RWPE2 (cell line): ENCODE data around the gene ZFHX3.

ENCODE experiments used
- ATAC-seq: fragments of 200-7000 bp; cut with Tn5 transposase; 3 replicates; pipeline ENCODE4 v1.9.1; 2021; ENCODE audit warnings: low read depth
- DNase-seq: peaks from one replicate; pipeline ENCODE4 v3.0.0-alpha.2; 2020; ENCODE audit warnings: low spot score
- H3K27ac ChIP-seq: fragments of 450-650 bp; 2 replicates; pipeline ENCODE4 v1.5.1; 2017; ENCODE audit warnings: mild to moderate bottlenecking; ENCODE audit not compliant: poor library complexity, severe bottlenecking
- H3K27me3 ChIP-seq: fragments of 250-450 bp; sonication (Bioruptor Pico); 2 replicates; pipeline ENCODE4 v1.5.1; 2021; ENCODE audit warnings: mild to moderate bottlenecking, moderate library complexity; ENCODE audit not compliant: insufficient read depth, poor library complexity, severe bottlenecking
- H3K36me3 ChIP-seq: fragments of 250-450 bp; sonication (Bioruptor Pico); 2 replicates; pipeline ENCODE4 v1.5.1; 2020; ENCODE audit warnings: low read depth, mild to moderate bottlenecking, moderate library complexity
- H3K4me1 ChIP-seq: fragments of 250-450 bp; sonication (Bioruptor Pico); 2 replicates; pipeline ENCODE4 v1.5.1; 2021; ENCODE audit warnings: mild to moderate bottlenecking, moderate library complexity; ENCODE audit not compliant: insufficient read depth, poor library complexity, severe bottlenecking
- H3K4me3 ChIP-seq: fragments of 250-450 bp; sonication (Bioruptor Pico); 2 replicates; pipeline ENCODE4 v1.5.1; 2021; ENCODE audit warnings: mild to moderate bottlenecking, moderate library complexity; ENCODE audit not compliant: severe bottlenecking
- H3K9me3 ChIP-seq: fragments of 250-450 bp; sonication (Bioruptor Pico); 2 replicates; pipeline ENCODE4 v1.5.1; 2021; ENCODE audit warnings: mild to moderate bottlenecking, moderate library complexity; ENCODE audit not compliant: severe bottlenecking
- TF ChIP-seq, protein P1 (sequence below): fragments of 450-650 bp; IDR thresholded peaks from one replicate; pipeline ENCODE4 v1.5.1; 2017; ENCODE audit warnings: mild to moderate bottlenecking, moderate library complexity; ENCODE audit not compliant: poor library complexity, severe bottlenecking

ZFHX3 gene

DNA sequence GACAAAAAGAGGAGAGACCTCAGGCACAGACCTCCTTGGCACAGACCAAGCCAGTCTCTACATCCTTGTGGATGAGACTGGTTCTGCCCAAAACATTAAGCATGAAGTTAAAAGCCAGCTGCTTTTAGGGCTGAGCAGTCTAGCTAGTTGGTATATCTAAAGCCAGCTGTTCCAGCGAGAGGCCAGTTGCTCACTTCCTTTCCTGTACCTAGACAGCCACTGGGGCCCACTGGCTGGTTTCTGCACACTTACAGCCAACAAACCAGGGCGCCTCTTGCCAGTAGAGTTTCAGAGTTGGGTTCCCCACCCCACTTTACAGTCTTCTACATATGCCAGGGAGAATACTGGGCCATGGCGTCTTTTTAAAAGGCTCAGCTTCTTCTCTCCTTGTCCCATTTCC lies 242.4 kb downstream of the ZFHX3 start:
- ATAC-seq (no peak), DNase-seq (no peak)
- no peak overlapping the region for H3K4me3 ChIP-seq
- no peaks in the 10 kb centered on the region for H3K4me1 ChIP-seq
- no peaks in the 10 kb centered on the region for H3K27me3 ChIP-seq
- H3K9me3 ChIP-seq: no peaks in the 10 kb centered on the region
- TF ChIP-seq, protein P1, sequence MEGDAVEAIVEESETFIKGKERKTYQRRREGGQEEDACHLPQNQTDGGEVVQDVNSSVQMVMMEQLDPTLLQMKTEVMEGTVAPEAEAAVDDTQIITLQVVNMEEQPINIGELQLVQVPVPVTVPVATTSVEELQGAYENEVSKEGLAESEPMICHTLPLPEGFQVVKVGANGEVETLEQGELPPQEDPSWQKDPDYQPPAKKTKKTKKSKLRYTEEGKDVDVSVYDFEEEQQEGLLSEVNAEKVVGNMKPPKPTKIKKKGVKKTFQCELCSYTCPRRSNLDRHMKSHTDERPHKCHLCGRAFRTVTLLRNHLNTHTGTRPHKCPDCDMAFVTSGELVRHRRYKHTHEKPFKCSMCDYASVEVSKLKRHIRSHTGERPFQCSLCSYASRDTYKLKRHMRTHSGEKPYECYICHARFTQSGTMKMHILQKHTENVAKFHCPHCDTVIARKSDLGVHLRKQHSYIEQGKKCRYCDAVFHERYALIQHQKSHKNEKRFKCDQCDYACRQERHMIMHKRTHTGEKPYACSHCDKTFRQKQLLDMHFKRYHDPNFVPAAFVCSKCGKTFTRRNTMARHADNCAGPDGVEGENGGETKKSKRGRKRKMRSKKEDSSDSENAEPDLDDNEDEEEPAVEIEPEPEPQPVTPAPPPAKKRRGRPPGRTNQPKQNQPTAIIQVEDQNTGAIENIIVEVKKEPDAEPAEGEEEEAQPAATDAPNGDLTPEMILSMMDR: no peak
- peaks cover 4% of the 10 kb centered on the region for H3K36me3 ChIP-seq
- no peak overlapping the region for H3K27ac ChIP-seq

DNA sequence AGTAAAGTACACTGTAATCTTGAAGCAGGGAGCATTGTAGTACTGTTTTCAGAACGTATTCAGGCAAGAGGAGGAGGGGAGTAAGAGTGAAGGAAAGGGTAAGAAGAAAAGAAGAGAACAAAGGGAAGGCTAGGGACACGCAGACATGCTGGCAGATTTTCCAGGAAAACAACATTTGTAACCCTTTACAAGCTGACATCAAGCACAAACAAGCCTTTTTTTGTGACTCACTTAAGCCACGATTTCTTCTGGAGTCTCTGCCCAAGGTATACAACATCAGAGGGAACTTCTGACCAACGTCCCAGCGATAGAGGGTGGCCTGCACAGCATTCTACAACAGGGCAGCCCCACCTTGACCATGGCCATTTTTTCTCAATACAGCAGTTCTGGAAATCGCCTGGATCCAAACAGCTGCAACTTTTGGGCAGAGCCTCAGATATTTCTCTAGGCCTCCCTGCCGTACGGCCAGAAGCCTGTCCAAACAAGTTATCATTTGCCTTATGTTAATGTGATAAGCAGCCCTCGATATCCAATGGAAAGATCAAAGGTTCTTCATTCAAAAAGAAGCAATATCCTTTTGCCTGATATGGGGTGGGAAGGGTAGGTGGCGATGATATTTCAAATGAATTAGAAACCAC lies 247.3 kb downstream of the ZFHX3 start:
- no peak overlapping the region for H3K27ac ChIP-seq
- DNase-seq (no peak), ATAC-seq (no peak; the same call in 2 of the 3 replicates)
- no peaks in the 10 kb centered on the region for H3K4me1 ChIP-seq
- peaks cover 31% of the 10 kb centered on the region for H3K36me3 ChIP-seq
- H3K27me3 ChIP-seq: no peaks in the 10 kb centered on the region
- TF ChIP-seq, protein P1: no peak
- no peaks in the 10 kb centered on the region for H3K9me3 ChIP-seq
- H3K4me3 ChIP-seq: no peak overlapping the region

DNA sequence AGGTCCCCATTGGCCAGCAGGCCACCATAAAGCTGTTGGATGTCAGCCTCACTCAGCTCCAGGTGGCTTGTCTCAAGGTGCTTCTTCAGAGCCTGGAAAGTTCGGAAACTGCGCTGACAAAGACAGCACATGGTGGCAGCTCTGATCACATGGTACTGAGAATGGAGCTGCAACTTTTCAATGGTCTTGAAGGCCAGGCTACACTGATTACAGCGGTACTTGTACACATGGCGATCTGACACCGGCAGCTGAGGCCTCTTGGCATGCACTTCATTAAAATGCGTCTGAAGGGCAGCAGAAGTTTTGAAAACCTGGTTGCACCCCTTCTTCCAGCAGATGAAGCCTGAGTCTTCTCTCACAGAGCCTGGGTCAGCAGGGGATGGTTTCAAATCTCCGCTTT lies 249.7 kb downstream of the ZFHX3 start:
- Histone ChIP-seq H3K4me3 (no peak overlapping the region), H3K36me3 (peaks cover 43% of the 10 kb centered on the region), H3K4me1 (no peaks in the 10 kb centered on the region), H3K27me3 (no peaks in the 10 kb centered on the region), H3K9me3 (no peaks in the 10 kb centered on the region), H3K27ac (no peak overlapping the region)
- TF ChIP-seq, protein P1: no peak
- no peak for ATAC-seq
- no peak for DNase-seq

DNA sequence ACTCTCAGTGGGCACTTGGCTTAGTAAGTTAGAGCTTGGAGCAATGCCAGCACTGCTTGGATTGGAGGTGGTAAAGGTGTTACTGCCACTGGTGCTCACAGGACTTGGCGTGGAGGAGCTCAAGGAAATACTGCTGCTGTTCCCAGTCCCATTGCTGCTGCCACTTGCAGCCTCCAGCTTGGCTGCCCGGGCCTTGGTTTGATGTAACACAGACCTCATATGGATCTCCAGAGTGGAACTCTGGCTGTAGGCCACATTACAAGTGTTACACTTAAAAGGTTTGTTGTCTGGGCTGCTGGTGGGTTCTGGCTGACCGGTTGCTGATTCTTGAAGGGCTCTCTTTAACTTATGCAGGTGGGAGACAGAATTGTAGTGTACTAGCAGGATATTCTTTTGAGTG lies 250.3 kb downstream of the ZFHX3 start:
- Histone ChIP-seq H3K27ac (no peak overlapping the region), H3K4me3 (no peak overlapping the region), H3K9me3 (no peaks in the 10 kb centered on the region), H3K27me3 (no peaks in the 10 kb centered on the region), H3K4me1 (no peaks in the 10 kb centered on the region), H3K36me3 (peaks cover 49% of the 10 kb centered on the region)
- ATAC-seq: no peak
- no peak for DNase-seq
- TF ChIP-seq, protein P1: no peak

DNA sequence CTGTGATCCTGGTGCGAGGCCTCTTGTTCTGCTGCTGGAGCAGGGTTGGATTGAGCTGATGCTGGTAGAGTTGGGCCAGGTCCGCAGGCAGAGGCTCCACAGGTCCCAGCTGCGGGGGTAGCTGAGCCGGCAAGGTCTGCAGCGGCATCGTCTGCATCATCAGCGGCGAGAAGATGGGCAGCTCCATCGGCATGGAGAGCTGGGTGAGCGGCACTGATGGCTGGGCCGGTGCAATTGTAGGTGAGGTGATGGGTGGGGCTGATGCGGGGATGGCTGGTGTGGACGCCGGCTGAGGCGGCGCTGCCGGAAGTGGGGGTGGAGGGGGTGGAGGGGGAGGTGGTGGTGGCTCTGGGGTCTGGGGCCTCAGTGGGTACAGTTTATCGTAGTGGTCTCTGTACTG lies 251.7 kb downstream of the ZFHX3 start:
- Histone ChIP-seq H3K4me1 (no peaks in the 10 kb centered on the region), H3K27ac (no peak overlapping the region), H3K36me3 (peaks cover 52% of the 10 kb centered on the region), H3K4me3 (no peak overlapping the region), H3K9me3 (no peaks in the 10 kb centered on the region), H3K27me3 (no peaks in the 10 kb centered on the region)
- no peak for ATAC-seq
- no peak for DNase-seq
- TF ChIP-seq, protein P1: no peak
